ENCODE data around the gene AADACL4.

AADACL4 gene

GRCh38 chr1:12649971-12650421, 6.1 kb downstream of the AADACL4 start:
- no peak overlapping the region for H3K4me2 ChIP-seq (ENCODE audit: low read length)
- TF ChIP-seq EZH2phosphoT487 (IDR thresholded peaks at IDR 0.05; ENCODE audit: borderline replicate concordance, low read length) (no peak), CTCF (IDR thresholded peaks at IDR 0.05; ENCODE audit: low read depth, low read length, poor library complexity, severe bottlenecking) (no peak)
- no peaks in the 10 kb centered on the region for H3K36me3 ChIP-seq (ENCODE audit: control insufficient read depth, low read length)
- H3K27ac ChIP-seq (ENCODE audit: low read depth, low read length), result no peak overlapping the region
- no peaks in the 10 kb centered on the region for H3K9me2 ChIP-seq (replicated peaks; ENCODE audit: control insufficient read depth, low read length)
- no peaks in the 10 kb centered on the region for H3K9me3 ChIP-seq (ENCODE audit: control insufficient read depth, insufficient read depth, low read length)
- H4K20me1 ChIP-seq (ENCODE audit: control insufficient read depth, insufficient read depth, low read depth, low read length), result no peaks in the 10 kb centered on the region
- no peaks in the 10 kb centered on the region for H3K79me2 ChIP-seq (ENCODE audit: control insufficient read depth, low read length)
- H3F3A ChIP-seq (ENCODE audit: control insufficient read depth, insufficient read depth), result no peaks in the 10 kb centered on the region
- no peak overlapping the region for H3K4me3 ChIP-seq (ENCODE audit: low read length)
- peaks cover 2% of the 10 kb centered on the region; the same call in 1 of the 2 replicates for H3K27me3 ChIP-seq (ENCODE audit: control insufficient read depth, low read length)
- H3K4me1 ChIP-seq (ENCODE audit: control insufficient read depth, low read length), result no peaks in the 10 kb centered on the region

GRCh38 chr1:12654004-12654567, 10.2 kb downstream of the AADACL4 start:
- no peak overlapping the region for H3K27ac ChIP-seq (ENCODE audit: low read depth, low read length)
- no peaks in the 10 kb centered on the region for H4K20me1 ChIP-seq (ENCODE audit: control insufficient read depth, insufficient read depth, low read depth, low read length)
- no peaks in the 10 kb centered on the region for H3K4me1 ChIP-seq (ENCODE audit: control insufficient read depth, low read length)
- H3K79me2 ChIP-seq (ENCODE audit: control insufficient read depth, low read length), result no peaks in the 10 kb centered on the region
- no peak overlapping the region for H3K4me3 ChIP-seq (ENCODE audit: low read length)
- no peaks in the 10 kb centered on the region for H3K9me2 ChIP-seq (replicated peaks; ENCODE audit: control insufficient read depth, low read length)
- H3K27me3 ChIP-seq (ENCODE audit: control insufficient read depth, low read length), result peaks cover 2% of the 10 kb centered on the region; the same call in 1 of the 2 replicates
- no peaks in the 10 kb centered on the region for H3K36me3 ChIP-seq (ENCODE audit: control insufficient read depth, low read length)
- TF ChIP-seq CTCF (IDR thresholded peaks at IDR 0.05; ENCODE audit: low read depth, low read length, poor library complexity, severe bottlenecking) (no peak), EZH2phosphoT487 (IDR thresholded peaks at IDR 0.05; ENCODE audit: borderline replicate concordance, low read length) (no peak)
- H3K4me2 ChIP-seq (ENCODE audit: low read length), result no peak overlapping the region
- H3K9me3 ChIP-seq (ENCODE audit: control insufficient read depth, insufficient read depth, low read length), result no peaks in the 10 kb centered on the region
- H3F3A ChIP-seq (ENCODE audit: control insufficient read depth, insufficient read depth), result no peaks in the 10 kb centered on the region

- H3F3A ChIP-seq (ENCODE audit: control insufficient read depth, insufficient read depth), result no peaks in the 10 kb centered on the region
- H4K20me1 ChIP-seq (ENCODE audit: control insufficient read depth, insufficient read depth, low read depth, low read length), result no peaks in the 10 kb centered on the region
- peaks cover 2% of the 10 kb centered on the region; the same call in 1 of the 2 replicates for H3K27me3 ChIP-seq (ENCODE audit: control insufficient read depth, low read length)
- no peaks in the 10 kb centered on the region for H3K4me1 ChIP-seq (ENCODE audit: control insufficient read depth, low read length)
- TF ChIP-seq CTCF (IDR thresholded peaks at IDR 0.05; ENCODE audit: low read depth, low read length, poor library complexity, severe bottlenecking) (no peak), EZH2phosphoT487 (IDR thresholded peaks at IDR 0.05; ENCODE audit: borderline replicate concordance, low read length) (no peak)
- no peak overlapping the region for H3K27ac ChIP-seq (ENCODE audit: low read depth, low read length)
- H3K4me2 ChIP-seq (ENCODE audit: low read length), result no peak overlapping the region
- no peaks in the 10 kb centered on the region for H3K9me3 ChIP-seq (ENCODE audit: control insufficient read depth, insufficient read depth, low read length)
- H3K79me2 ChIP-seq (ENCODE audit: control insufficient read depth, low read length), result no peaks in the 10 kb centered on the region
- no peaks in the 10 kb centered on the region for H3K36me3 ChIP-seq (ENCODE audit: control insufficient read depth, low read length)
- H3K4me3 ChIP-seq (ENCODE audit: low read length), result no peak overlapping the region
- no peaks in the 10 kb centered on the region for H3K9me2 ChIP-seq (replicated peaks; ENCODE audit: control insufficient read depth, low read length)
Measured at GRCh38 chr1:12654657-12655056, 10.8 kb downstream of the AADACL4 start.
